ENCODE results near the gene MED9.

DNA sequence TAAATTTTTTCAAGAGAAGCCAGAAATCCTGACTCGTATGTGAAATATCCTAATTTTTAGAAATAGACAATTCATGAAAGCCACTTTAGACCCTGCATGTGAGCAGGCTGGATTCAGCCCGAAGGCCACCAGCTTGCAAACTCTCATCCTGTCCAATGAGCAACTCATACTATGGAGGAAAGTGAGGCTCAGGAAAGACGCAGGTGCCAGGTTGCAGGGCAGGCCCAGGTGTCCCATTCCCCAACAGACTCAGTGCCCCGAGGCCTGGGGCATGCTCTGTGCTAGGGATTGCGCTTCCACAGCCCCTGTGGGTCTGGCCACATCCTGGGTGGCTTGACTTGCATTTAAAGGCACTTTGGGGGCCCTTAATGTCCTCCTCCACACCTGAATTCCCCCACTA is 36.1 kb downstream of the MED9 start:
- TF ChIP-seq, protein P1, sequence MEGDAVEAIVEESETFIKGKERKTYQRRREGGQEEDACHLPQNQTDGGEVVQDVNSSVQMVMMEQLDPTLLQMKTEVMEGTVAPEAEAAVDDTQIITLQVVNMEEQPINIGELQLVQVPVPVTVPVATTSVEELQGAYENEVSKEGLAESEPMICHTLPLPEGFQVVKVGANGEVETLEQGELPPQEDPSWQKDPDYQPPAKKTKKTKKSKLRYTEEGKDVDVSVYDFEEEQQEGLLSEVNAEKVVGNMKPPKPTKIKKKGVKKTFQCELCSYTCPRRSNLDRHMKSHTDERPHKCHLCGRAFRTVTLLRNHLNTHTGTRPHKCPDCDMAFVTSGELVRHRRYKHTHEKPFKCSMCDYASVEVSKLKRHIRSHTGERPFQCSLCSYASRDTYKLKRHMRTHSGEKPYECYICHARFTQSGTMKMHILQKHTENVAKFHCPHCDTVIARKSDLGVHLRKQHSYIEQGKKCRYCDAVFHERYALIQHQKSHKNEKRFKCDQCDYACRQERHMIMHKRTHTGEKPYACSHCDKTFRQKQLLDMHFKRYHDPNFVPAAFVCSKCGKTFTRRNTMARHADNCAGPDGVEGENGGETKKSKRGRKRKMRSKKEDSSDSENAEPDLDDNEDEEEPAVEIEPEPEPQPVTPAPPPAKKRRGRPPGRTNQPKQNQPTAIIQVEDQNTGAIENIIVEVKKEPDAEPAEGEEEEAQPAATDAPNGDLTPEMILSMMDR (IDR thresholded peaks at IDR 0.05): no peak
- no peak for TF ChIP-seq POLR2AphosphoS5 (IDR thresholded peaks at IDR 0.05; ENCODE audit: insufficient read depth in 1 of 2, low read depth in 1 of 2)

All from vagina (tissue), 2 donors.